Panc1 (cell line): ENCODE measurements around the gene CLDN9. TPM values are rescaled to one million over a fixed set of nuclear protein-coding genes. Genes with fewer than 3 reads are reported as not detected.

ENCODE experiments used
- ATAC-seq: fragments of 200-7000 bp; cut with Tn5 transposase; 2 replicates; pipeline ENCODE4 v1.9.1; 2020; ENCODE audit warnings: mild to moderate bottlenecking, moderate library complexity
- BruUV-seq: library from RNA; stranded (reverse); fragments of 400-500 nt; replicated peaks from 2 replicates; lab custom pipeline; 2021; lab: Mats Ljungman, UMichigan
- CTCF ChIA-PET: fragments of 300-600 bp; sonication (Branson Sonifier 250); formaldehyde crosslinking; loops from one replicate; lab custom pipeline; 2022; ENCODE audit warnings: antibody characterized with exemption; lab: Charles Lee
- POLR2A ChIA-PET: fragments of 300-600 bp; sonication (Branson Sonifier 250); formaldehyde crosslinking; loops from one replicate; lab custom pipeline; 2022; ENCODE audit warnings: antibody characterized with exemption; lab: Charles Lee
- DNase-seq: peaks from one replicate; pipeline ENCODE4 v3.0.0-alpha.2; 2010; ENCODE audit warnings: low read depth, low spot score
- H3K27ac ChIP-seq: 2 replicates; pipeline ENCODE4 v1.5.1; 2011; ENCODE audit warnings: mild to moderate bottlenecking, low read length, inconsistent platforms
- H3K27me3 ChIP-seq: fragments of 200-500 bp; sonication (Bioruptor generic); 2 replicates; pipeline ENCODE4 v1.6.0; 2014; ENCODE audit warnings: low read length, inconsistent platforms; ENCODE audit not compliant: control insufficient read depth, insufficient read depth
- H3K36me3 ChIP-seq: fragments of 200-500 bp; sonication (Bioruptor generic); 2 replicates; pipeline ENCODE4 v1.5.1; 2014; ENCODE audit warnings: inconsistent platforms, mild to moderate bottlenecking, low read length, moderate library complexity; ENCODE audit not compliant: control insufficient read depth, insufficient read depth
- H3K4me1 ChIP-seq: 2 replicates; pipeline ENCODE4 v1.5.1; 2011; ENCODE audit warnings: inconsistent platforms, mild to moderate bottlenecking, low read length, moderate library complexity; ENCODE audit not compliant: control insufficient read depth, insufficient read depth
- H3K4me3 ChIP-seq, 2 experiments: 2 replicates each; pipeline ENCODE4 v1.5.1; 2011 to 2012; ENCODE audit warnings: low read depth in 2 of 2, low read length in 2 of 2, mild to moderate bottlenecking in 2 of 2, inconsistent platforms in 1 of 2, moderate library complexity in 1 of 2
- H3K9me3 ChIP-seq: fragments of 200-500 bp; sonication (Bioruptor generic); 2 replicates; pipeline ENCODE4 v1.5.1; 2014; ENCODE audit warnings: low read depth, mild to moderate bottlenecking, inconsistent platforms, low read length, moderate library complexity; ENCODE audit not compliant: control insufficient read depth, insufficient read depth
- POLR2AphosphoS5 ChIP-seq: IDR thresholded peaks from 2 replicates; pipeline ENCODE4 v1.6.1; 2012; ENCODE audit warnings: mild to moderate bottlenecking, low read depth, low read length, moderate library complexity
- SIN3A ChIP-seq: IDR thresholded peaks from 2 replicates; pipeline ENCODE4 v1.6.1; 2012; ENCODE audit warnings: low read depth, mild to moderate bottlenecking, low read length, moderate library complexity, borderline replicate concordance; ENCODE audit not compliant: insufficient read depth
- TCF7L2 ChIP-seq: IDR thresholded peaks from 2 replicates; pipeline ENCODE4 v1.6.1; 2011; ENCODE audit warnings: mild to moderate bottlenecking, low read depth, low read length, inconsistent platforms
- in situ Hi-C: cut with HindIII; loops from 2 replicates; pipeline ENCODE4 v1.10.0; 2016; ENCODE audit warnings: low sequenced_read_pairs, low pct_unique_long_range_greater_than_20kb
- intact Hi-C: fragments of 100-400 bp; cut with micrococcal nuclease; formaldehyde crosslinking; loops from one replicate; pipeline ENCODE4 v1.10.0; 2022; ENCODE audit not compliant: unreplicated experiment
- total RNA-seq: library from RNA; stranded (reverse); gene quantifications from one replicate; pipeline ENCODE4 v1.2.1, GENCODE V29; 2021; ENCODE audit not compliant: unreplicated experiment
- TF ChIP-seq, protein P1 (sequence below), 2 experiments: IDR thresholded peaks; 2 replicates each; pipeline ENCODE4 v1.6.1; 2011 to 2012; ENCODE audit warnings: low read depth in 2 of 2, control low read depth in 1 of 2, low read length in 1 of 2, mild to moderate bottlenecking in 1 of 2, moderate library complexity in 1 of 2; ENCODE audit not compliant: insufficient read depth in 1 of 2
- TF ChIP-seq, protein P2 (sequence below): fragments of 450-650 bp; IDR thresholded peaks from 2 replicates; pipeline ENCODE4 v1.5.1; 2017; ENCODE audit warnings: mild to moderate bottlenecking

CLDN9 gene
- total RNA-seq, 1 experiment from 2014 or later: 1.6 TPM

GRCh38 chr16:3049921-3050481, 37.3 kb downstream of the CLDN9 start:
- H3K4me3 ChIP-seq: no peak overlapping the region
- in situ Hi-C loops: no loop called here
- H3K27me3 ChIP-seq: no peaks in the 10 kb centered on the region
- POLR2A ChIA-PET: no interaction called here
- H3K4me1 ChIP-seq: no peaks in the 10 kb centered on the region
- no peak for TF ChIP-seq POLR2AphosphoS5
- no peak for TF ChIP-seq SIN3A
- no peak for TF ChIP-seq TCF7L2
- TF ChIP-seq, protein P1, sequence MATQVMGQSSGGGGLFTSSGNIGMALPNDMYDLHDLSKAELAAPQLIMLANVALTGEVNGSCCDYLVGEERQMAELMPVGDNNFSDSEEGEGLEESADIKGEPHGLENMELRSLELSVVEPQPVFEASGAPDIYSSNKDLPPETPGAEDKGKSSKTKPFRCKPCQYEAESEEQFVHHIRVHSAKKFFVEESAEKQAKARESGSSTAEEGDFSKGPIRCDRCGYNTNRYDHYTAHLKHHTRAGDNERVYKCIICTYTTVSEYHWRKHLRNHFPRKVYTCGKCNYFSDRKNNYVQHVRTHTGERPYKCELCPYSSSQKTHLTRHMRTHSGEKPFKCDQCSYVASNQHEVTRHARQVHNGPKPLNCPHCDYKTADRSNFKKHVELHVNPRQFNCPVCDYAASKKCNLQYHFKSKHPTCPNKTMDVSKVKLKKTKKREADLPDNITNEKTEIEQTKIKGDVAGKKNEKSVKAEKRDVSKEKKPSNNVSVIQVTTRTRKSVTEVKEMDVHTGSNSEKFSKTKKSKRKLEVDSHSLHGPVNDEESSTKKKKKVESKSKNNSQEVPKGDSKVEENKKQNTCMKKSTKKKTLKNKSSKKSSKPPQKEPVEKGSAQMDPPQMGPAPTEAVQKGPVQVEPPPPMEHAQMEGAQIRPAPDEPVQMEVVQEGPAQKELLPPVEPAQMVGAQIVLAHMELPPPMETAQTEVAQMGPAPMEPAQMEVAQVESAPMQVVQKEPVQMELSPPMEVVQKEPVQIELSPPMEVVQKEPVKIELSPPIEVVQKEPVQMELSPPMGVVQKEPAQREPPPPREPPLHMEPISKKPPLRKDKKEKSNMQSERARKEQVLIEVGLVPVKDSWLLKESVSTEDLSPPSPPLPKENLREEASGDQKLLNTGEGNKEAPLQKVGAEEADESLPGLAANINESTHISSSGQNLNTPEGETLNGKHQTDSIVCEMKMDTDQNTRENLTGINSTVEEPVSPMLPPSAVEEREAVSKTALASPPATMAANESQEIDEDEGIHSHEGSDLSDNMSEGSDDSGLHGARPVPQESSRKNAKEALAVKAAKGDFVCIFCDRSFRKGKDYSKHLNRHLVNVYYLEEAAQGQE (IDR thresholded peaks at IDR 0.05; ENCODE audit: insufficient read depth in 1 of 2, low read depth in 2 of 2, low read length in 1 of 2): no peak
- TF ChIP-seq, protein P2, sequence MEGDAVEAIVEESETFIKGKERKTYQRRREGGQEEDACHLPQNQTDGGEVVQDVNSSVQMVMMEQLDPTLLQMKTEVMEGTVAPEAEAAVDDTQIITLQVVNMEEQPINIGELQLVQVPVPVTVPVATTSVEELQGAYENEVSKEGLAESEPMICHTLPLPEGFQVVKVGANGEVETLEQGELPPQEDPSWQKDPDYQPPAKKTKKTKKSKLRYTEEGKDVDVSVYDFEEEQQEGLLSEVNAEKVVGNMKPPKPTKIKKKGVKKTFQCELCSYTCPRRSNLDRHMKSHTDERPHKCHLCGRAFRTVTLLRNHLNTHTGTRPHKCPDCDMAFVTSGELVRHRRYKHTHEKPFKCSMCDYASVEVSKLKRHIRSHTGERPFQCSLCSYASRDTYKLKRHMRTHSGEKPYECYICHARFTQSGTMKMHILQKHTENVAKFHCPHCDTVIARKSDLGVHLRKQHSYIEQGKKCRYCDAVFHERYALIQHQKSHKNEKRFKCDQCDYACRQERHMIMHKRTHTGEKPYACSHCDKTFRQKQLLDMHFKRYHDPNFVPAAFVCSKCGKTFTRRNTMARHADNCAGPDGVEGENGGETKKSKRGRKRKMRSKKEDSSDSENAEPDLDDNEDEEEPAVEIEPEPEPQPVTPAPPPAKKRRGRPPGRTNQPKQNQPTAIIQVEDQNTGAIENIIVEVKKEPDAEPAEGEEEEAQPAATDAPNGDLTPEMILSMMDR: no peak
- H3K9me3 ChIP-seq: no peaks in the 10 kb centered on the region
- intact Hi-C loops: loop anchor here (10.0 kb wide), 1 partner anchor 75 kb away; no protein-coding TSS in a partner anchor
- ATAC-seq (no peak), DNase-seq (no peak)
- no peaks in the 10 kb centered on the region for H3K36me3 ChIP-seq
- no TSS peak for BruUV-seq
- CTCF ChIA-PET: no interaction called here
- H3K27ac ChIP-seq: no peak overlapping the region

DNA sequence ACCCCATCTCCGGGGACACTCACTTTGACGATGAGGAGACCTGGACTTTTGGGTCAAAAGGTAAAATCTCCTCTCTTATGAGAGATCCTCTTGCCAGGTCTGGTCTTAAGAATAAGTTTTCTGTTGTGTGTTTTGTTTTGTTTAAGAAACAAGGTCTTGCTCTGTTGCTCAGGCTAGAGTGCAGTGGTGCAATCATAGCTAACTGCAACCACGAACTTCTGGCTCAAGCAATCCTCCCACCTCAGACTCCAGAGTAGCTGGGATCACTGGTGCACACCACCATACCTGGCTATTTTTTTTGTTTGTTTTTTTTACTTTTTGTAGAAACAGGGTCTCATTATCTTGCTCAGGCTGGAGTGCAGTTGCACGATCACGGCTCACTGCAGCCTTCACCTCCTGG, 37.8 kb downstream of the CLDN9 start:
- Histone ChIP-seq H3K9me3 (no peaks in the 10 kb centered on the region), H3K4me1 (no peaks in the 10 kb centered on the region), H3K27me3 (no peaks in the 10 kb centered on the region), H3K27ac (no peak overlapping the region), H3K4me3 (no peak overlapping the region), H3K36me3 (no peaks in the 10 kb centered on the region)
- no peak for TF ChIP-seq POLR2AphosphoS5
- no peak for TF ChIP-seq TCF7L2
- TF ChIP-seq, protein P1 (IDR thresholded peaks at IDR 0.05; ENCODE audit: insufficient read depth in 1 of 2, low read depth in 2 of 2, low read length in 1 of 2): no peak
- TF ChIP-seq, protein P2: no peak
- no peak for TF ChIP-seq SIN3A
- no peak for ATAC-seq
- CTCF ChIA-PET: no interaction called here
- POLR2A ChIA-PET: no interaction called here
- no peak for DNase-seq
- in situ Hi-C loops: no loop called here
- intact Hi-C loops: loop anchor here (10.0 kb wide), 1 partner anchor 74 kb away; no protein-coding TSS in a partner anchor
- BruUV-seq: no TSS peak
